Tibial nerve (tissue), 4 donors: Measurements from ENCODE around the gene HAP1. TPM values are rescaled to one million over a fixed set of nuclear protein-coding genes. Genes with fewer than 3 reads are reported as not detected.

Experiments
- DNase-seq, 2 donors: peaks; one replicate each; pipeline ENCODE4 v3.0.0-alpha.2; 2019; ENCODE audit warnings: low spot score in 2 of 2
- H3K27ac ChIP-seq, 4 donors: fragments of 200-600 bp; sonication (generic) in 3 of 4; one replicate each; pipeline ENCODE4 v1.5.1; 2017 to 2019; ENCODE audit warnings: mild to moderate bottlenecking in 1 of 4
- H3K27me3 ChIP-seq, 2 donors: fragments of 200-600 bp; sonication (generic) in 1 of 2; one replicate each; pipeline versions ENCODE4 v1.5.1 to v1.6.0; 2017 to 2019
- H3K36me3 ChIP-seq, 3 donors: fragments of 200-600 bp; sonication (generic); one replicate each; pipeline ENCODE4 v1.5.1; 2018 to 2019
- H3K4me1 ChIP-seq, 4 donors: fragments of 200-600 bp; sonication (generic) in 3 of 4; one replicate each; pipeline ENCODE4 v1.5.1; 2017 to 2019
- H3K4me3 ChIP-seq, 4 donors: fragments of 200-600 bp; sonication (generic) in 3 of 4; one replicate each; pipeline ENCODE4 v1.5.1; 2017 to 2019; ENCODE audit warnings: mild to moderate bottlenecking in 1 of 4, moderate library complexity in 1 of 4
- H3K9me3 ChIP-seq, 4 donors: fragments of 200-600 bp; sonication (generic) in 3 of 4; one replicate each; pipeline ENCODE4 v1.5.1; 2017 to 2019
- CTCF ChIP-seq, 5 experiments: fragments of 200-600 bp in 3 of 5; fragments of 450-650 bp in 2 of 5; sonication (generic) in 3 of 5; IDR thresholded peaks; one replicate each; pipeline ENCODE4 v1.5.1; 2016 to 2019; ENCODE audit warnings: antibody characterized with exemption in 5 of 5, mild to moderate bottlenecking in 3 of 5, moderate library complexity in 2 of 5
- EP300 ChIP-seq, 2 donors: sonication (generic); formaldehyde crosslinking; IDR thresholded peaks; one replicate each; pipeline ENCODE4 v1.6.1; 2017; ENCODE audit warnings: antibody characterized with exemption in 2 of 2, mild to moderate bottlenecking in 1 of 2
- POLR2A ChIP-seq, 2 donors: fragments of 450-650 bp; IDR thresholded peaks; one replicate each; pipeline ENCODE4 v1.6.1; 2017; ENCODE audit warnings: antibody characterized with exemption in 2 of 2, mild to moderate bottlenecking in 2 of 2, moderate library complexity in 2 of 2
- WGBS, 2 donors: methylation state at CpG; one replicate each; pipeline ENCODE4 v1.1.5; 2018; 5-methylcytosine and 5-hydroxymethylcytosine counted together
- total RNA-seq, 4 donors: library from RNA; depleted of rRNA; stranded (reverse); fragments of >200 nt; gene quantifications; one replicate each; pipeline ENCODE4 v1.1.0, GENCODE V29; 2016

Gene HAP1
- total RNA-seq, 4 donors from 2014 or later: 0.98 to 1.8 TPM; not detected in 2

DNA sequence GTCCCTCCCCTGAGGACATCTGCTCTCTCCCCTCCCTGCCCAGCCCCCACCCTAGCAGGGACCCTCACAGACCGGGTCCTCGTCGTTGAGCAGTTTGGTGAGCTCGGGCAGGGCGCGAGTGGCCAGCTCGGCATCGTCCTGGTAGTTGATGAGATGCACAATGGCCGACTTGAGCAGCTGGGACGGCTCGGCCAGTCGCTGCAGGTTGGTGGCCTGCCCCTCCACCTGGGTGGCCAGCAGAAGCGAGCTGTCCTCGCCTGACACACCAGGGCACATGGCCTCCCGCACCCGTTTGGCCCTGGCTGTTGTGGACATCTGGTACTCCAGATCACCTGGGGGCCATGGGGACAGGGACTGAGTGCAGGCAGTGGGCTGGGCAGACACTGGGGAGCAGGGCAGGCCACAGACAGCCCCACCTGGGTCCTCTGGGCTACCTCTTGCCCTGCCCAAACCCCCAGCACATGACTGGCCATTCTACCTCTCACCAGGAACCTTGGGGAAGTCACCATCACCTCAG, 35.0 kb upstream of the HAP1 start:
- WGBS, 2 donors: 79 to 83% methylated on average over 8 to 13 of the region's 16 CpGs
- H3K36me3 ChIP-seq: peaks cover 3 to 81% (median 8%) of the 10 kb centered on the region in 3 donors

DNA sequence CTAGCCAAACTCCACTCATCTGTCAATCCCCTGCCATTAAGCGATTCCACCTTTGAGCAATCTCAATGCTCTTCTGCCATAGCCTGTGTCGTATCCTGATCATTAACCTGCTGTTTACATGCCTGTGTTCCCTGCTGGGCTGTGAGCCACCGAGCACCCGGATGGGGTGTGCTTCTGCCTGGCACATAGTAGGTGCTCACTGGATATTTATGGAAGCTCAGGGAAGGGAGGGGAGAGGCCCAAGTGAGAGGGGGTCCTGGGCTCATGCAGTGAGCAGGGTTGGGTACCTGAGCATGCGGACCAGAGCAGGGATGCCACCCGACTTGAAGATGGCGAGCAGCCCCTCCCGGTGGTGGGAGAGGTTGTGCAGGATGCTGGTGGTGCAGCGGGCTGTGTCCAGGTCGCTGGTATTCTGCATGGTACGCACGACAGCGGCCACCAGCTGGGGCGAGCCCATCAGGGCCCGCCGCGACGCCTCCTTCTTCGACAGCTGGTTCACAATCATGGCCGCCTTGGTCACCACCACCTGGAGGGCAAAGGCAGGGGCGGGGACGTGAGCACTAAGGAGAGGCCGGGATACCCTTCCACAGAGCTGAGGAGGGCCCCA, 34.3 kb upstream of the HAP1 start:
- Histone ChIP-seq H3K27me3 (no peaks in the 10 kb centered on the region), H3K4me1 (peaks cover 0 to 15% (median 4%) of the 10 kb centered on the region in 4 donors), H3K27ac (no peak overlapping the region), H3K4me3 (no peak overlapping the region), H3K36me3 (peaks cover 3 to 85% (median 8%) of the 10 kb centered on the region in 3 donors), H3K9me3 (no peaks in the 10 kb centered on the region)
- DNase-seq: no peak
- TF ChIP-seq CTCF (IDR thresholded peaks at IDR 0.05) (no peak), POLR2A (IDR thresholded peaks at IDR 0.05) (no peak), EP300 (IDR thresholded peaks at IDR 0.05) (no peak)
- WGBS, 2 donors: 91 to 93% methylated on average over 22 to 23 of the region's 23 CpGs

More for the DNA sequence above, 35.0 kb upstream of the HAP1 start:
- TF ChIP-seq CTCF (IDR thresholded peaks at IDR 0.05) (no peak), EP300 (IDR thresholded peaks at IDR 0.05) (no peak), POLR2A (IDR thresholded peaks at IDR 0.05) (no peak)
- no peak for DNase-seq
- Histone ChIP-seq H3K27ac (no peak overlapping the region), H3K4me3 (no peak overlapping the region), H3K4me1 (peaks cover 0 to 18% (median 8%) of the 10 kb centered on the region in 4 donors), H3K27me3 (no peaks in the 10 kb centered on the region), H3K9me3 (no peaks in the 10 kb centered on the region)

DNA sequence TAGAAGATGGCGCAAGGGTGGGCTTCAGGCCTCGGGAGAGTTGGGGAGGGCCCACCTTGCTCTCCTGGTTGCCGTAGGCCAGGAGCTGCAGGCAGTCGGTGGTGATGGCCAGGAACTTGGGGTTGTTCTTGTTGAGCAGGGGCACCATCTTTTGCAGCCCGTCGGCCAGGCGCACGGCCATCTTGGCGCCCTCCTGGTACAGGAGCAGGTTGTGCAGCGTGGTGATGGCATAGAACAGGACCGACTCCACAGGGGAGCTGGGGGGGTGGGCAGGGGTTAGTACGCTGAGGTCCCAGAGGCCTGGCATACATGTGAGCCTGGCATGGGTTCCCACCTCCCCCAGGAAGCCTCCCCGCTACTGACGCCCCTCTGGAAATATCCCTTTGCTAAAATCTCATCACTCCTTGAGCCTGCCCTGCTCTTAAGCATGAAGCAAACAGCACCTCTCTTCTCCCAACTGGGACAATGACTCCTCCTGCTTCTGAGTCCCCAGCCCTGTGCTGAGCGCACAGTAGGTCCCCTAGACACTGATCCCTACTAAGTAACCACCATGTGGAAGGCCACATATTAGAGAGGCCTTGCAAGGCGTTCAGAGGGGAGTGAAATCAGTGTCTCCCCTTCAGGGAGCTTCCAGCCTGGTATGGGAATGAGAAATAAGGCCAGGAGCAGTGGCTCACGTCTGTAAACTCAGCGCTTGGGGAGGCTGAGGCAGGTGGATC, 33.0 kb upstream of the HAP1 start:
- Histone ChIP-seq H3K27me3 (no peaks in the 10 kb centered on the region), H3K36me3 (peaks cover 3 to 96% (median 16%) of the 10 kb centered on the region in 3 donors), H3K4me3 (no peak overlapping the region), H3K27ac (no peak overlapping the region), H3K9me3 (no peaks in the 10 kb centered on the region), H3K4me1 (peaks cover 0 to 2% (median 0%) of the 10 kb centered on the region in 4 donors)
- no peak for DNase-seq
- TF ChIP-seq EP300 (IDR thresholded peaks at IDR 0.05): no peak
- no peak for TF ChIP-seq POLR2A (IDR thresholded peaks at IDR 0.05)
- no peak for TF ChIP-seq CTCF (IDR thresholded peaks at IDR 0.05)
- 93 to 95% methylated on average over 12 to 18 of the region's 18 CpGs for WGBS, 2 donors

GRCh38 chr17:41766135-41766534, 31.7 kb upstream of the HAP1 start:
- Histone ChIP-seq H3K36me3 (peaks cover 3 to 98% (median 19%) of the 10 kb centered on the region in 3 donors), H3K4me3 (no peak overlapping the region), H3K27ac (no peak overlapping the region), H3K4me1 (no peaks in the 10 kb centered on the region), H3K27me3 (no peaks in the 10 kb centered on the region), H3K9me3 (no peaks in the 10 kb centered on the region)
- DNase-seq: no peak
- TF ChIP-seq POLR2A (IDR thresholded peaks at IDR 0.05) (no peak), EP300 (IDR thresholded peaks at IDR 0.05) (no peak), CTCF (IDR thresholded peaks at IDR 0.05) (no peak)

DNA sequence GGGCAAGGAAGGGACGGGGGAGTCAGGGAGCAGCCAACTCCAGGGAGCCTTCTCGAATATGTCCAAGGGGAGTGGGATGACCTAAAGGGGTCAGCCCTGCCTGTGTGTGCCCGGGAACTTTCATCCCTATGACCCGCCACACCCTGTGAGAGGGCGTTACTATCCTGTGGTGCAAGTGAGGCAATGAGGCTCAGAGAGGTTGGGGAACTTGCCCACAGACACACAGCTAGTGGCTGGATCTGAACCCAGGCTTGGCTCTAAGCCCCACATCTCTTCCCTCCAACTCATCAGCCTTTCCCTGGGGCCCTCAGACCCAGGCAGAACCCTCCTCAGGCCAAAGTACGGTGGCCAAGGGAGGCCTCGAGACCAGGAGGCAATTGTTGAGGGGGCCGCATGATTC, 28.9 kb upstream of the HAP1 start:
- TF ChIP-seq CTCF (IDR thresholded peaks at IDR 0.05): no peak
- TF ChIP-seq POLR2A (IDR thresholded peaks at IDR 0.05): no peak
- no peak for TF ChIP-seq EP300 (IDR thresholded peaks at IDR 0.05)
- Histone ChIP-seq H3K9me3 (no peaks in the 10 kb centered on the region), H3K27ac (no peak overlapping the region), H3K4me1 (no peaks in the 10 kb centered on the region), H3K27me3 (no peaks in the 10 kb centered on the region), H3K4me3 (no peak overlapping the region), H3K36me3 (peaks cover 3 to 98% (median 21%) of the 10 kb centered on the region in 3 donors)
- DNase-seq: no peak
- WGBS, 2 donors: 91 to 92% methylated on average over 8 of the region's 8 CpGs
